Stimulated activated CD4-positive, alpha-beta T cell treated with anti-CD3 and anti-CD28 coated beads, Interleukin-1b, Interleukin-23, amount 100 ng/mL, for 48 hours (primary cell): Measurements from ENCODE around the gene GPR68.
"Not testable (repeated sequence)": the region's sequence is repeated elsewhere in the genome, so short reads cannot be mapped to it uniquely, and the experiment has no call there.

ENCODE experiments used
- DNase-seq: peaks from one replicate; pipeline ENCODE4 v3.0.0-alpha.2; 2020

The GPR68 gene

GRCh38 chr14:91187271-91187670 lies 57.2 kb downstream of the GPR68 start:
- no peak for DNase-seq

DNA sequence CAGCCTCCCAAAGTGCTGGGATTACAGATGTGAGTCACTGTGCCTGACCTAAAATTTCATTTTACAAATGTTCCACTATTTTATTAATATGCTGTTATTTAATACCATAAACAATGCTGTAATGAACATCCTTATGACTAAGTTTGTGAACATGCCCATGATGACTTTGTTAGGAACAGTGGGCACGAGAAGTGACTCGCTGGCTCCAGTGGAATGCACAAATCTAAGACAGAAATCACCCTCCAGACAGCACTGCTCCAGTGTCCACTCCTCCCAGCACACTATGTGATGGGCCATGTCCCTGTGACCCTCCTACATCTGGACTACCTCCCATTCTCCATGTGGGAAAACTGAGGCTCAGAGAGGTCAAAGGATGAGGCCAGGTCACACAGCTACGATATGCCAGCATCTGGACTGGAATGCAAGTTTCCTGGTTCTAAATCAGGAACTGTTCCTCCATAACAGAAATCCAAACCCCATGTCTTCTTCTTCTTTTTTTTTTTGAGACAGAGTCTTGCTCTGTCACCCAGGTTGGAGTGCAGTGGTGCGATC lies 57.9 kb downstream of the GPR68 start:
- DNase-seq: no peak

DNA sequence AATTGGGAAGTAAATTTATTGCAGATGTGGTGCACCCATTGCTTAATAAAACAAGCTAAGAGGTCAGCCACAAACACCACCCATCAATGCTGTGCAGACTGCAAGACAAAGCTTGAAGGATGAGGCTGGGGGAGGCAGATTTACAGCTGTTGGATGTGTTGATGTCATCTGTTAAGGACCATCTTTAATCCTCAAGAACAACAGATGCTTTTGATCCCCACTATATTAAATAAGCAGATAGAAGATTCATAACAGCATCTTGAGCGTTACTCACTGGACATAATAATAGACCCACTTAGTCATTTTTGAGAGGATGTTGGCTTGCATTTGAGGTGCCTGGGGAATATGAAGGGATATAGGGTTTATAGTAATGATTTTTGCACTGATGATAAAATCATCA lies 58.8 kb downstream of the GPR68 start:
- DNase-seq: no peak

GRCh38 chr14:91184559-91184958 lies 59.9 kb downstream of the GPR68 start:
- no peak for DNase-seq

DNA sequence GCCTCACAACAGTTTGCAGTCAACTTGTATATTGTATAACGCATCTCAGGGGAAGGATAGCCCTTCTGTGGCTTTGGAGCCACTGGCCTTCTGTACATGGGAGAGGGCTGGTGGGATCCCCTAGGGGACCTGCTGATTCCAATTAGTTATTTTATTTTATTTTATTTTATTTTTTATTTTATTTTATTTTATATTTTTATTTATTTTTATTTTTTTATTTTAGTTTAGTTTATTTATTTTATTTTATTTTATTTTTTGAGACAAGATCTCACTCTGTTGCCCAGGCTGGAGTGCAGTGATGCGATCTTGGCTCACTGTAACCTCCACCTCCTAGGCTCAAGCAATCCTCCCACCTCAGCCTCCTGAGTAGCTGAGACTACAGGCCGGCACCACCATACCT lies 61.8 kb downstream of the GPR68 start:
- DNase-seq: not testable (repeated sequence)
